UCSD-AML1 (cell line): ENCODE measurements around the gene MED12.

Source experiments
- DNase-seq: peaks from one replicate; lab custom pipeline; 2025; ENCODE audit not compliant: unreplicated experiment; lab: John Stamatoyannopoulos, UW

The MED12 gene

GRCh38 chrX:71191248-71191647, 72.9 kb downstream of the MED12 start:
- no peak for DNase-seq
